HepG2 (cell line): ENCODE data around the gene CD151.

ENCODE experiments used
- ASH2L ChIP-seq: fragments of 300-600, 200-600 bp; sonication (generic); IDR thresholded peaks from 2 replicates; pipeline ENCODE4 v1.7.0; 2017; ENCODE audit warnings: low read depth, mild to moderate bottlenecking, moderate library complexity, mixed read lengths, low read length; ENCODE audit not compliant: insufficient read length
- CTCF ChIP-seq: sonication (generic); formaldehyde crosslinking; IDR thresholded peaks from 2 replicates; pipeline ENCODE4 v1.5.0; 2020; ENCODE audit warnings: mild to moderate bottlenecking, missing genetic modification reagents, moderate library complexity
- EZH2 ChIP-seq: conservative IDR thresholded peaks from 2 replicates; pipeline ENCODE4 v1.6.1; 2012; ENCODE audit warnings: mild to moderate bottlenecking, low read depth, low read length, moderate library complexity
- JUNB ChIP-seq: sonication (generic); formaldehyde crosslinking; IDR thresholded peaks from 2 replicates; pipeline ENCODE4 v1.8.0; 2022; ENCODE audit warnings: missing genetic modification reagents, mild to moderate bottlenecking, borderline replicate concordance
- POLR2A ChIP-seq, 2 experiments: IDR thresholded peaks; 2 replicates each; pipeline ENCODE4 v1.6.1; 2011; ENCODE audit warnings: low read depth in 2 of 2, low read length in 2 of 2, mild to moderate bottlenecking in 1 of 2, moderate library complexity in 1 of 2; ENCODE audit not compliant: insufficient read depth in 1 of 2
- PRDM10 ChIP-seq: sonication (generic); formaldehyde crosslinking; IDR thresholded peaks from 2 replicates; pipeline ENCODE4 v1.4.0; 2020; ENCODE audit warnings: low read depth, missing genetic modification reagents
- REL ChIP-seq: sonication (generic); formaldehyde crosslinking; conservative IDR thresholded peaks from 2 replicates; pipeline ENCODE4 v1.8.0; 2022; ENCODE audit warnings: mild to moderate bottlenecking, missing genetic modification reagents, moderate library complexity
- U2AF2 ChIP-seq: fragments of 200-400 bp; formaldehyde crosslinking; IDR thresholded peaks from 2 replicates; pipeline ENCODE4 v1.6.1; 2017; ENCODE audit warnings: low read depth, mild to moderate bottlenecking, low read length
- YY1 ChIP-seq: IDR thresholded peaks from 2 replicates; pipeline ENCODE4 v1.6.1; 2011; ENCODE audit warnings: low read length, low read depth, moderate library complexity, mild to moderate bottlenecking; ENCODE audit not compliant: insufficient read depth, insufficient replicate concordance
- ZBTB7A ChIP-seq: sonication (generic); formaldehyde crosslinking; IDR thresholded peaks from 2 replicates; pipeline ENCODE4 v1.8.0; 2022; ENCODE audit warnings: mild to moderate bottlenecking, missing genetic modification reagents
- ZNF205 ChIP-seq: IDR thresholded peaks from 2 replicates; pipeline ENCODE4 v1.6.1; 2018; ENCODE audit warnings: missing biosample characterization, missing genetic modification reagents
- ZNF446 ChIP-seq: sonication (generic); formaldehyde crosslinking; IDR thresholded peaks from 2 replicates; pipeline ENCODE4 v1.5.0; 2020; ENCODE audit warnings: mild to moderate bottlenecking, missing genetic modification reagents
- ZNF609 ChIP-seq: sonication (generic); formaldehyde crosslinking; IDR thresholded peaks from 2 replicates; pipeline ENCODE4 v1.4.0; 2020; ENCODE audit warnings: mild to moderate bottlenecking, missing genetic modification reagents, borderline replicate concordance

- no peak for TF ChIP-seq ZNF609 (CRISPR knock-in tag)
- TF ChIP-seq ASH2L = no peak
- TF ChIP-seq YY1 = no peak
- TF ChIP-seq JUNB (CRISPR knock-in tag) = no peak
- no peak for TF ChIP-seq ZBTB7A (CRISPR knock-in tag)
- TF ChIP-seq CTCF (CRISPR knock-in tag) = no peak
- TF ChIP-seq ZNF205 (CRISPR knock-in tag) = no peak
- no peak for TF ChIP-seq POLR2A (IDR thresholded peaks at IDR 0.05; ENCODE audit: insufficient read depth in 1 of 2, low read depth in 2 of 2, low read length in 2 of 2)
- TF ChIP-seq PRDM10 (CRISPR knock-in tag) = no peak
- no peak for TF ChIP-seq REL (CRISPR knock-in tag)
- TF ChIP-seq ZNF446 = no peak
- no peak for TF ChIP-seq U2AF2
- no peak for TF ChIP-seq EZH2
Observed at GRCh38 chr11:861105-861479, 28.3 kb downstream of the CD151 start.
